GM12874 (cell line): ENCODE measurements around the gene MAPKAPK3.

Experiments
- CTCF ChIP-seq: IDR thresholded peaks from 2 replicates; pipeline ENCODE4 v1.5.1; 2011; ENCODE audit warnings: low read depth, mild to moderate bottlenecking, control low read depth, low read length, moderate library complexity; ENCODE audit not compliant: insufficient read depth

The MAPKAPK3 gene

GRCh38 chr3:50675179-50676030, 58.5 kb downstream of the MAPKAPK3 start:
- TF ChIP-seq CTCF = peak; percentile 42; the same call in 1 of the 2 replicates

DNA sequence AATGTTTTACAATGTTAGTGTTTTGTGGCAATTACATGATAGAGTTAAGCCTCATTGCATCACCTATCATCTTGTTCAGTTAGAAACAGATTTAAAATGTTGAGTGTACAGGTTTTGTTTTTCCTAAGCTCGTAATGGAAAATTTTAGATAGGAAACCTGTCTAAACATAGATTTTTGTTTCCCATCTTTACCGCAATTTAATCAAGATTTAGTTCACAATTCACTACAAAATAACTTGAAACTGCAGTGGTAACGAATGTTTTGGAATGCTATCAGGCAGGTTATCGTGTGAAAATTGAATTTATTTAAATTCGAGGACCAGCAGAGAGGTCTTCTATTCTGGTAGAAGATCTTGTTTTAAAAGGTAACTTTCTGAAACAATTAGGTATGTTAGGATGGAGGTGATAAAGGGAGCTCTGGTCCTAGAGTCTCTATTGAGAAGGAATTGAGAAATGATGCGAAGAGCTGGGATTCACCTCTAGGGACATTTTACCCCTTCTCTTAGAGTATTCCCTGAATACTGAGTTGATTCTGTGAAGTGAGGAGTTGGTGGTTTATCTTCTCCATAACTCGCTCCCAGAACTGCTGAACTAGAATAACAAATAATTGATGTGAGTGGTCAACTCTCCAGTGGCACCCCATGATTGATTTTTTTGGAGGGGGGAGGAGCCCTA, 59.2 kb downstream of the MAPKAPK3 start:
- no peak for TF ChIP-seq CTCF

DNA sequence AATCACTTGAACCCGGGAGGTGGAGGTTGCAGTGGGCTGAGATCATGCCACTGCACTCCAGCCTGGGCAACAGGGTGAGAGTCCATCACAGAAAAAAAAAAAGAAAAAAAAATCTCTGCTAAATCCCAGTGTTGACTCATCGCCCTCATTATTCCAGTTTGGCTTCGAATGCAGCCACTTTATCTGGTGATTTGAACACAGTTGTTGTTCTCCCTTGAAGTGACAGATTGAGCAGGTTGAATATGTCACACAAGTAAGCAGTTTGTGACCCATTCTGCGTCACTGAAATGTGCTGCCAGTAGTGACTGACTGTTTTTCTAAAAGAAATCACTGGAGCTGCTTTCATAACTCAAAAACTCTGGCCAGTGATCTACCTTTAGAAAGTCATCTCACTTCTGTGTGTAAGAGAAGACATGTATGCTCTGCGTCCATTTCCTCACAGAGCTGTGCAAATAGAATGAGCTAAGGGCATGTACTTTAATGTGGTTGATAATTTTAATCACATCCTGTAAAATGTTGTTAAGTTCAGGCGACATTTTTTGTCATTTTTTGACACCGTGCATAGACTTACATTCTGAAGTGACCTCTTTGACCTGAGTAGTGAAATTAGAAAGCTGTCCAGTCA, 70.3 kb downstream of the MAPKAPK3 start:
- TF ChIP-seq CTCF = no peak

DNA sequence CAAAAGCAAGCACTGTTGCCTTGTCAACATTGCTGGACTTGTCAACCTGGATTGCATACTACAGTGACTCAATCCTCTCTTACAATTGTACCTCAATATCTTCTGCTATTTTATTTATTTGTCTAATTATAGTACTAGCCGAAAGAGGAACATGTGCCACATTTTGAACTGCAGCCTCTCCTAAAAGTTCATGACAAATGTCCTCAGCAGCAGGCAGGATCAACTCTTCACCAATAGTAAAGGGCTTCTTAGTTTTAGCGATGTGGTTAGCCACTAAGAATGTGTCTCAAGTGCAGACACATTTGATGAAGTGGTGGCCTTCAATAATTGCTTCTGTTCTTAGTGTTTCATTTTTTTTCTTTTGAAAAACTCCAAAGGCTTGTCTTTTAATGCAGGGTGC, 71.0 kb downstream of the MAPKAPK3 start:
- no peak for TF ChIP-seq CTCF

DNA sequence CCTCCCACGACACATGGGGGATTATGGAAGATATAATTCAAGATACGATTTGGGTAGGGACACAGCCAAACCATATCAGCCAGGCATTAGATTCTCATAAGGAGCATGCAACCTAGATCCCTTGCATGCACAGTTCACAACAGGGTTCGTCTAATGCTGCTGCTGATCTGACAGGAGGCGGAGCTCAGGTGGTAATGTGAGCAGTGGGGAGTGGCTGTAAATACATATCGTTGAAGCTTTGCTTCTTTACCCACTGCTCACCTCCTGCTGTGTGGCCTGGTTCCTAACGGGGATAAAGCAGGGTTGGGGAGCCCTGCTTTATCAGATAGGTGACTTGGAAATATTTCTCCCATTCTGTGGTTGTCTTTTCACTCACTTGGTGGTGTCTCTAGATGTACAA, 72.6 kb downstream of the MAPKAPK3 start:
- no peak for TF ChIP-seq CTCF

- TF ChIP-seq CTCF = no peak
Observed at GRCh38 chr3:50695031-50695430, 78.1 kb downstream of the MAPKAPK3 start.

DNA sequence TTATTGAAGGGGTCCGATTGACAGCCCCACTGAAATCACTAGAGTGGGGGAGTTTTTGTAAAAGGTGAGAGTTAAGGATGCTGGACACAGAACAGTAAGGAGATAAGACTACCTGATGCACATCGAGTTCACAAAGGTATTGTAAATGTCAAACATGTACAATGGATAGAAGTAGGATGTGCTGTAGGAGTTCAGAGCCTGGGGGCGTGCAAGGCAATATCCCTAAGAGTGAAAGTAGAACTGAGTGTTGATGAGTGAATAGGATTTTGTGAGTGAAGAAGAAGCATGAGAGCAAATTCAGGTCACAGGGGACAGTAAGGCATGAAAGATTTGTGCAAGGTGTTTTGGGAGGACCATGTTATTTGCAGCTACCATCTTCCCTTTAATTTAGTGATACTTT, 79.3 kb downstream of the MAPKAPK3 start:
- TF ChIP-seq CTCF = no peak
